GM19351 (cell line): ENCODE measurements around the gene APIP.
"Not testable (repeated sequence)": the region's sequence is repeated elsewhere in the genome, so short reads cannot be mapped to it uniquely, and the experiment has no call there.

Experiments
- ATAC-seq: cut with Tn5 transposase; IDR thresholded peaks from one replicate; pipeline ENCODE4 v1.9.1; 2021; ENCODE audit warnings: mild to moderate bottlenecking, moderate library complexity; ENCODE audit not compliant: unreplicated experiment

Gene APIP

GRCh38 chr11:34926831-34927132, 10.6 kb upstream of the APIP start:
- ATAC-seq, result no peak

GRCh38 chr11:34926101-34926830, 10.1 kb upstream of the APIP start:
- peak; percentile 49 for ATAC-seq

- no peak for ATAC-seq
Measured at GRCh38 chr11:34924714-34925113, 8.5 kb upstream of the APIP start.

GRCh38 chr11:34921156-34921555, 5.0 kb upstream of the APIP start:
- ATAC-seq, result no peak

GRCh38 chr11:34916843-34917770, 928 bp upstream of the APIP start:
- ATAC-seq, result peak; percentile 27

- ATAC-seq, result peak; percentile 11
Measured at GRCh38 chr11:34915136-34916014, 804 bp downstream of the APIP start.

- not testable (repeated sequence) for ATAC-seq
Measured at GRCh38 chr11:34913556-34913955, 2.6 kb downstream of the APIP start.

- ATAC-seq, result no peak
Measured at GRCh38 chr11:34911676-34912075, 4.5 kb downstream of the APIP start.

- no peak for ATAC-seq
Measured at GRCh38 chr11:34910817-34911216, 5.4 kb downstream of the APIP start.

- ATAC-seq, result no peak
Measured at GRCh38 chr11:34909955-34910354, 6.2 kb downstream of the APIP start.

GRCh38 chr11:34909415-34909814, 6.8 kb downstream of the APIP start:
- ATAC-seq, result no peak

- ATAC-seq, result no peak
Measured at GRCh38 chr11:34907934-34908593, 8.1 kb downstream of the APIP start.

GRCh38 chr11:34905666-34906065, 10.5 kb downstream of the APIP start:
- no peak for ATAC-seq

- ATAC-seq, result no peak
Measured at GRCh38 chr11:34904421-34904955, 11.7 kb downstream of the APIP start.

- ATAC-seq, result no peak
Measured at GRCh38 chr11:34899633-34900016, 16.6 kb downstream of the APIP start.

- ATAC-seq, result no peak
Measured at GRCh38 chr11:34898474-34898873, 17.7 kb downstream of the APIP start.

- no peak for ATAC-seq
Measured at GRCh38 chr11:34897171-34897870, 18.9 kb downstream of the APIP start.

GRCh38 chr11:34896191-34896590, 20.0 kb downstream of the APIP start:
- ATAC-seq, result not testable (repeated sequence)

GRCh38 chr11:34893416-34893815, 22.8 kb downstream of the APIP start:
- ATAC-seq, result no peak

- ATAC-seq, result no peak
Measured at GRCh38 chr11:34891611-34892010, 24.6 kb downstream of the APIP start.
